HG02852 (cell line): ENCODE results near the gene ENTHD1.
"Not testable (repeated sequence)": the region's sequence is repeated elsewhere in the genome, so short reads cannot be mapped to it uniquely, and the experiment has no call there.

Experiments used
- ATAC-seq: cut with Tn5 transposase; IDR thresholded peaks from one replicate; pipeline ENCODE4 v1.9.1; 2021; ENCODE audit warnings: mild to moderate bottlenecking, moderate library complexity; ENCODE audit not compliant: unreplicated experiment

Gene ENTHD1

GRCh38 chr22:39900306-39901227, 7.0 kb upstream of the ENTHD1 start, which contains the start of gene GRAP2:
TSS of gene GRAP2 (plus strand) at chr22:39901084. CDS start at chr22:39947107, 46,023 bp downstream.
- no peak for ATAC-seq

GRCh38 chr22:39898997-39899396, 5.4 kb upstream of the ENTHD1 start:
- ATAC-seq = no peak

- ATAC-seq = no peak
Observed at GRCh38 chr22:39897841-39898240, 4.3 kb upstream of the ENTHD1 start.

- ATAC-seq = no peak
Observed at GRCh38 chr22:39896313-39896996, 2.9 kb upstream of the ENTHD1 start.

GRCh38 chr22:39895682-39896081, 2.1 kb upstream of the ENTHD1 start:
- ATAC-seq = no peak

GRCh38 chr22:39894554-39895092, 1.1 kb upstream of the ENTHD1 start:
- no peak for ATAC-seq

DNA sequence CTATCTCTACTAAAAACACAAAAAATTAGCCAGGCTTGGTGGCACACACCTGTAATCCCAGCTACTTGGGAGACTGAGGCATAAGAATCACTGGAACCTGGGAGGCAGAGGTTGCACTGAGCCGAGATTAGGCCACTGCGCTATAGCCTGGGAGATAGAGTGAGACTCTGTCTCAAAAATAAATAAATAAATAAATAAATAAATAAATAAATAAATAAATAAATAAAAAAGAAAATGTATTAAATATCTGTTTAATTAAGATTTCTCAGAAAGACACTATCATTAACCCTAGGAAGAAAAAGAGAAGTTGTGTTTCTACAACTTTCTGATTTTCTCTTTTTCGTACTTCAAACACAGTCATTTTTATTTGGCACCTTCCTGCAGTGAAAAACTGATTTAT, 3.6 kb downstream of the ENTHD1 start:
- not testable (repeated sequence) for ATAC-seq

GRCh38 chr22:39883057-39883456, 10.5 kb downstream of the ENTHD1 start:
- ATAC-seq = no peak

- no peak for ATAC-seq
Observed at GRCh38 chr22:39880722-39881121, 12.8 kb downstream of the ENTHD1 start.

- ATAC-seq = no peak
Observed at GRCh38 chr22:39877079-39877845, 16.3 kb downstream of the ENTHD1 start.

DNA sequence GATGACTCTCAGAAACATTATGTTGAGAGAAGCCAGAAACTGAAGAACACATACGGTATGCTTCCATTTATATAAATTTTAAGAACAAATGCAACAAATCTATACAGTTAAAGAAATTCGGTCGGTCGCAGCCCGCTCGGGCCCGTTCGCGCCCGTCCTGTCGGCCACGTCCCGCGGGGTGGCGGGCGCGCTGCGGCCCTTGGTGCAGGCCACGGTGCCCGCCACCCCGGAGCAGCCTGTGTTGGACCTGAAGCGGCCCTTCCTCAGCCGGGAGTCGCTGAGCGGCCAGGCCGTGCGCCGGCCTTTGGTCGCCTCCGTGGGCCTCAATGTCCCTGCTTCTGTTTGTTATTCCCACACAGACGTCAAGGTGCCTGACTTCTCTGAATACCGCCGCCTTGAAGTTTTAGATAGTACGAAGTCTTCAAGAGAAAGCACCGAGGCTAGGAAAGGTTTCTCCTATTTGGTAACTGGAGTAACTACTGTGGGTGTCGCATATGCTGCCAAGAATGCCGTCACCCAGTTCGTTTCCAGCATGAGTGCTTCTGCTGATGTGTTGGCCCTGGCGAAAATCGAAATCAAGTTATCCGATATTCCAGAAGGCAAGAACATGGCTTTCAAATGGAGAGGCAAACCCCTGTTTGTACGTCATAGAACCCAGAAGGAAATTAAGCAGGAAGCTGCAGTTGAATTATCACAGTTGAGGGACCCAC, 18.2 kb downstream of the ENTHD1 start:
- ATAC-seq = not testable (repeated sequence)

DNA sequence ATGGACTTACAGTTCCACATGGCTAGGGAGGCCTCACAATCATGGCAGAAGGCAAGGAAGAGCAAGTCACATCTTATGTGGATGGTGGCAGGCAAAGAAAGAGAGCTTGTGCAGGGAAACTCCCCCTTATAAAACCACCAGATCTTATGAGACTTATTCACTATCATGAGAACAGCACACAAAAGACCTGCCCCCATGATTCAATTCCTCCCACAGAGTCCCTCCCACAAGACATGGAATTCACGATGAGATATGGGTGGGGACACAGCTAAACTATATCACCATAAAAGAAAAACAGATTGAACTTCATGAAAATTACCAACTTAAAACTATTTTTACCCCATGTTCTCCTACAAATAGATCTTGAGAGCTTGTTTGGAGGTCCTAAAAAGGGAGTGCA, 19.6 kb downstream of the ENTHD1 start:
- no peak for ATAC-seq

- no peak for ATAC-seq
Observed at GRCh38 chr22:39872548-39872947, 21.0 kb downstream of the ENTHD1 start.

DNA sequence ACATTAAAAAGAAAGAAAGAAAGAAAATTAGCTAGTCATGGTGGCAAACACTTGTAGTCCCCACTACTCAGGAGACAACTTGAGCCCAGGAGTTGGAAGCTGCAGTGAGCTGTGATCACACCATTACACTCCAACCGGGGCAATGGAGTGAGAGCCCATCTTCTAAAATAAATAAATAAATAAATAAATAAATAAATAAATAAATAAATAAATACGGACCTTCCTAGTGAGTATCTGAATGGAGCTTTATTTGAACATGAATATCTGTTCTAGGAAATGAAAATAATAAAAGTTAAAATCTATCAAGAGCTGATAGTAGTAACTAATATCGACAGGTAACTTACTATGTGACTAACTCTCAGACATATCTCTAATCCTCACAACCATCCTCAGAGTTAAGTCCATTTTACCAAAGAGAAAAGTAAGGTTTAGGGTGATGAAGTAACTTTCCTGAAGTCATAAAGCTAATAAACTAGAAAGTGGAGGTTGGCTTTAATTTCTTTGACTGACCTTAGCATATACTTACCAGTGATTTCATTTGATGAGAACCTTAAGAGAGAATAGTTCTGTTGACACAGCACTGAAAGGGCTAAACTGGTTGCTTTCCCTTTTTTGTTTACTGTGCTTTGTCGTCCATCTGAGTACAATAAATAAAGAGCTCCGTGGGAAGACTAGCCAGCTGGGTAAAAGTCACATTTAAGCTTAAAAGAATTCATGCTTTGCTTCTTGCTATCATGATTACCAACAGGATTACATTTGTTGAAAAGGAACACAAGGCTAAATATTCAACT, 22.4 kb downstream of the ENTHD1 start:
- no peak for ATAC-seq

GRCh38 chr22:39869797-39870196, 23.8 kb downstream of the ENTHD1 start:
- not testable (repeated sequence) for ATAC-seq

DNA sequence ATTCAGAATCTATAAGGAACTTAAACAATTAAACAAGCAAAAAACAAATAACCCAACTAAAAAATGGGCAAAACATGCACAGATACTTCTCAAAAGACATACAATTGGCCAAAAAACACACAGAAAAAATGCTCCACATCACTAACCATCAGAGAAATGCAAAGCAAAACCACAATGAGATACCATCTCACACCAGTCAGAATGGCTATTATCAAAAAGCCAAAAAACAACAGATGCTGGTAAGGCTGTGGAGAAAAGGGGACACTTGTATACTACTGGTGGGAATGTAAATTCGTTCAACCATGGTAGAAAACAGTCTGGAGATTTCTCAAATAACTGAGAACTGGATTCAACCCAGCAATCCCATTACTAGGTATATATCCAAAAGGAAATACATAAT, 24.8 kb downstream of the ENTHD1 start:
- ATAC-seq = no peak

- ATAC-seq = no peak
Observed at GRCh38 chr22:39859903-39860588, 33.5 kb downstream of the ENTHD1 start.

- no peak for ATAC-seq
Observed at GRCh38 chr22:39856588-39856987, 37.0 kb downstream of the ENTHD1 start.

- no peak for ATAC-seq
Observed at GRCh38 chr22:39852799-39853198, 40.8 kb downstream of the ENTHD1 start.
